Vagina (tissue), 2 donors: ENCODE measurements around the gene CUX1.

ENCODE experiments used
- CTCF ChIP-seq, 3 experiments: fragments of 450-650 bp in 2 of 3; fragments of 200-600 bp in 1 of 3; sonication (generic) in 1 of 3; IDR thresholded peaks; one replicate each; pipeline ENCODE4 v1.5.1; 2017 to 2019; ENCODE audit warnings: antibody characterized with exemption in 3 of 3, mild to moderate bottlenecking in 2 of 3, moderate library complexity in 2 of 3
- POLR2A ChIP-seq, 2 donors: fragments of 450-650 bp; IDR thresholded peaks; one replicate each; pipeline ENCODE4 v1.6.1; 2017; ENCODE audit warnings: antibody characterized with exemption in 2 of 2, mild to moderate bottlenecking in 2 of 2, moderate library complexity in 2 of 2
- POLR2AphosphoS5 ChIP-seq, 2 donors: sonication (generic); formaldehyde crosslinking; IDR thresholded peaks; one replicate each; pipeline ENCODE4 v1.9.0; 2017; ENCODE audit warnings: antibody characterized with exemption in 2 of 2, mild to moderate bottlenecking in 2 of 2, low read depth in 1 of 2; ENCODE audit not compliant: insufficient read depth in 1 of 2

GRCh38 chr7:102103027-102103372 is 285.6 kb downstream of the CUX1 start:
- TF ChIP-seq POLR2A (IDR thresholded peaks at IDR 0.05) (no peak), CTCF (IDR thresholded peaks at IDR 0.05) (no peak), POLR2AphosphoS5 (IDR thresholded peaks at IDR 0.05; ENCODE audit: insufficient read depth in 1 of 2, low read depth in 1 of 2) (no peak)
